GM12878 (cell line): ENCODE results near the gene MCM3. TPM values are rescaled to one million over a fixed set of nuclear protein-coding genes. Genes with fewer than 3 reads are reported as not detected.
A peak's percentile ranks its signal among the peaks of the same experiment; 100 is the strongest.

Experiments
- ATAC-seq: fragments of 200-7000 bp; cut with Tn5 transposase; 3 replicates; pipeline ENCODE4 v1.9.1; 2020; ENCODE audit warnings: mild to moderate bottlenecking, moderate library complexity
- BruUV-seq: library from RNA; stranded (reverse); fragments of 400-500 nt; replicated peaks from 2 replicates; lab custom pipeline; 2021; lab: Mats Ljungman, UMichigan
- CTCF ChIA-PET: fragments of 300-600 bp; sonication (Branson Sonifier 250); formaldehyde crosslinking; extraction: SDS; loops from one replicate; lab custom pipeline; 2021; ENCODE audit warnings: inconsistent platforms; lab: Yijun Ruan, JAX
- POLR2A ChIA-PET: fragments of 350-600 bp; formaldehyde crosslinking; extraction: SDS; loops from one replicate; lab custom pipeline; 2021; ENCODE audit warnings: inconsistent platforms; lab: Charles Lee
- RAD21 ChIA-PET: fragments of 300-600 bp; sonication (Branson Sonifier 250); formaldehyde crosslinking; loops from one replicate; lab custom pipeline; 2023; ENCODE audit warnings: antibody characterized with exemption; ENCODE audit not compliant: unreplicated experiment; lab: Charles Lee
- SMC1A ChIA-PET: fragments of 300-600 bp; sonication (Branson Sonifier 250); formaldehyde crosslinking; loops from one replicate; lab custom pipeline; 2023; ENCODE audit not compliant: unreplicated experiment, uncharacterized antibody; lab: Charles Lee
- DNase-seq: peaks from one replicate; pipeline ENCODE4 v3.0.0-alpha.2; 2011; ENCODE audit warnings: low read depth, low spot score
- FAIRE-seq: peaks from 3 replicates; lab custom pipeline; 2011; peaks lifted over from hg19 to GRCh38; lab: Jason Lieb, UNC
- H2AFZ ChIP-seq: 2 replicates; pipeline ENCODE4 v1.6.0; 2011; ENCODE audit warnings: low read depth, low read length, control low read depth; ENCODE audit not compliant: control insufficient read depth
- H3K27ac ChIP-seq: 2 replicates; pipeline ENCODE4 v1.5.1; 2011; ENCODE audit warnings: control low read depth; ENCODE audit not compliant: control insufficient read depth, insufficient read depth
- H3K27me3 ChIP-seq, 2 experiments: replicated peaks in 1 of 2; 2 replicates each; pipeline versions ENCODE4 v1.6.0 to v1.6.1; 2011; ENCODE audit warnings: low read length in 1 of 2; ENCODE audit not compliant: control insufficient read depth in 2 of 2, insufficient read depth in 2 of 2
- H3K36me3 ChIP-seq, 2 experiments: 2 replicates each; pipeline ENCODE4 v1.5.1; 2011; ENCODE audit warnings: low read length in 1 of 2; ENCODE audit not compliant: control insufficient read depth in 2 of 2, insufficient read depth in 2 of 2
- H3K4me1 ChIP-seq: 2 replicates; pipeline ENCODE4 v1.6.1; 2011; ENCODE audit warnings: mild to moderate bottlenecking, low read length, moderate library complexity, mixed read lengths; ENCODE audit not compliant: control insufficient read depth, insufficient read depth
- H3K4me2 ChIP-seq: 2 replicates; pipeline ENCODE4 v1.6.0; 2011; ENCODE audit warnings: control low read depth; ENCODE audit not compliant: control insufficient read depth, insufficient read depth
- H3K4me3 ChIP-seq: fragments of 200-600 bp; sonication (generic); 2 replicates; pipeline ENCODE4 v1.5.1; 2016
- H3K79me2 ChIP-seq: 2 replicates; pipeline ENCODE4 v1.6.0; 2011; ENCODE audit warnings: low read length; ENCODE audit not compliant: control insufficient read depth, insufficient read depth
- H3K9ac ChIP-seq: 2 replicates; pipeline ENCODE4 v1.8.0; 2011; ENCODE audit warnings: low read length, control low read depth, mixed read lengths; ENCODE audit not compliant: control insufficient read depth, insufficient read depth
- H3K9me3 ChIP-seq: replicated peaks from 3 replicates; pipeline ENCODE4 v1.5.1; 2011; ENCODE audit warnings: mild to moderate bottlenecking, low read length; ENCODE audit not compliant: control insufficient read depth, insufficient read depth
- H4K20me1 ChIP-seq: 2 replicates; pipeline ENCODE4 v1.6.0; 2011; ENCODE audit not compliant: control insufficient read depth, insufficient read depth
- BACH1 ChIP-seq: fragments of 450-650 bp; IDR thresholded peaks from 2 replicates; pipeline ENCODE4 v1.6.1; 2017; ENCODE audit warnings: mild to moderate bottlenecking, borderline replicate concordance
- CEBPB ChIP-seq, 2 experiments: fragments of 150-350 bp in 1 of 2; IDR thresholded peaks; 2 replicates each; pipeline ENCODE4 v1.6.1; 2012 to 2014; ENCODE audit warnings: low read depth in 2 of 2, low read length in 2 of 2, borderline replicate concordance in 1 of 2, inconsistent platforms in 1 of 2
- CHD2 ChIP-seq: IDR thresholded peaks from 2 replicates; pipeline ENCODE4 v1.6.1; 2011; ENCODE audit warnings: low read depth, low read length, improper control_type of control experiment, borderline replicate concordance
- CREB1 ChIP-seq: IDR thresholded peaks from 2 replicates; pipeline ENCODE4 v1.6.1; 2012; ENCODE audit warnings: low read depth, mild to moderate bottlenecking, inconsistent platforms
- CREM ChIP-seq: IDR thresholded peaks from 2 replicates; pipeline ENCODE4 v1.6.1; 2014; ENCODE audit warnings: antibody characterized with exemption, low read depth
- EP300 ChIP-seq, 2 experiments: fragments of 150-350 bp in 1 of 2; IDR thresholded peaks; 2 replicates each; pipeline ENCODE4 v1.6.1; 2011 to 2012; ENCODE audit warnings: low read depth in 2 of 2, low read length in 2 of 2, borderline replicate concordance in 1 of 2, improper control_type of control experiment in 1 of 2, inconsistent platforms in 1 of 2; ENCODE audit not compliant: control insufficient read depth in 1 of 2
- HDAC2 ChIP-seq: fragments of 200-600 bp; sonication (generic); IDR thresholded peaks from 2 replicates; pipeline ENCODE4 v1.6.1; 2017
- IKZF1 ChIP-seq: fragments of 450-650 bp; conservative IDR thresholded peaks from 2 replicates; pipeline ENCODE4 v1.6.1; 2017; ENCODE audit warnings: antibody characterized with exemption, mild to moderate bottlenecking
- IKZF2 ChIP-seq, 2 experiments: fragments of 450-650 bp; IDR thresholded peaks; 2 replicates each; pipeline ENCODE4 v1.6.1; 2017; ENCODE audit warnings: mild to moderate bottlenecking in 2 of 2, moderate library complexity in 2 of 2
- NR2C2 ChIP-seq: IDR thresholded peaks from 2 replicates; pipeline ENCODE4 v1.6.1; 2011; ENCODE audit warnings: borderline replicate concordance, low read depth; ENCODE audit not compliant: control insufficient read depth, insufficient read length
- RAD21 ChIP-seq: IDR thresholded peaks from 2 replicates; pipeline ENCODE4 v1.6.1; 2011; ENCODE audit warnings: mild to moderate bottlenecking, low read depth, low read length, moderate library complexity; ENCODE audit not compliant: insufficient read depth
- SMAD1 ChIP-seq: fragments of 450-650 bp; IDR thresholded peaks from 2 replicates; pipeline ENCODE4 v1.6.1; 2018; ENCODE audit warnings: mild to moderate bottlenecking, low read depth; ENCODE audit not compliant: partially characterized antibody
- TCF3 ChIP-seq: IDR thresholded peaks from 2 replicates; pipeline ENCODE4 v1.6.1; 2012; ENCODE audit warnings: low read depth, mild to moderate bottlenecking, low read length, borderline replicate concordance; ENCODE audit not compliant: insufficient read depth
- TCF7 ChIP-seq: IDR thresholded peaks from 2 replicates; pipeline ENCODE4 v1.6.1; 2014; ENCODE audit warnings: antibody characterized with exemption, borderline replicate concordance
- YBX1 ChIP-seq: fragments of 450-650 bp; IDR thresholded peaks from 2 replicates; pipeline ENCODE4 v1.6.1; 2016; ENCODE audit warnings: antibody characterized with exemption
- ZNF207 ChIP-seq: fragments of 450-650 bp; IDR thresholded peaks from 2 replicates; pipeline ENCODE4 v1.6.1; 2014; ENCODE audit warnings: antibody characterized with exemption, mild to moderate bottlenecking, borderline replicate concordance
- WGBS: methylation state at CpG from one replicate; pipeline ENCODE4 v1.1.6; 2016; ENCODE audit warnings: low lambda C conversion rate; ENCODE audit not compliant: insufficient replicate concordance, insufficient coverage; ENCODE audit errors: missing lambda C conversion rate; 5-methylcytosine and 5-hydroxymethylcytosine counted together
- in situ Hi-C: fragments of 300-500 bp; cut with MboI; formaldehyde crosslinking; loops from 9 replicates; pipeline ENCODE4 v1.14.3; 2018; ENCODE audit warnings: mixed read lengths
- intact Hi-C: fragments of 100-400 bp; cut with micrococcal nuclease; formaldehyde crosslinking; loops from one replicate; pipeline ENCODE4 v1.14.2; 2022; ENCODE audit not compliant: unreplicated experiment
- polyA plus RNA-seq, 11 experiments: library from polyadenylated mRNA; depleted of rRNA in 4 of 11; unstranded in 6 of 11; stranded (reverse) in 5 of 11; fragments of >200 nt; fragmentation: Nextera tagmentation in 4 of 11; fragmentation: Illumina TruSeq in 1 of 11; extraction: Ambion mirVana in 4 of 11; extraction: Trizol in 1 of 11; gene quantifications; 1 replicate in 1 of 11; 2 replicates in 10 of 11; pipeline versions ENCODE4 v1.2.1 to v1.2.3, GENCODE V29; 2011 to 2016; ENCODE audit warnings: inconsistent platforms in 2 of 11, missing spikeins in 2 of 11, low read depth in 1 of 11
- total RNA-seq, 4 experiments: library from RNA; depleted of rRNA in 3 of 4; stranded (reverse); fragments of >200 nt in 3 of 4; fragmentation: Illumina TruSeq in 1 of 4; extraction: Trizol in 1 of 4; gene quantifications; 2 replicates each; pipeline versions ENCODE4 v1.2.1 to v1.2.3, GENCODE V29; 2013 to 2021
- TF ChIP-seq, protein P1 (sequence below): IDR thresholded peaks from 2 replicates; pipeline ENCODE4 v1.6.1; 2012; ENCODE audit warnings: low read depth, low read length, improper control_type of control experiment
- TF ChIP-seq, protein P2 (sequence below): fragments of 450-650 bp; IDR thresholded peaks from 2 replicates; pipeline ENCODE4 v1.6.1; 2016; ENCODE audit warnings: mild to moderate bottlenecking, moderate library complexity, borderline replicate concordance

The MCM3 gene
- total and polyA plus RNA-seq, 10 of the 15 experiments (the other 5 are each of a cell fraction or from before 2014, with no cell fraction given) = 74.1 to 265 (median 214) TPM

DNA sequence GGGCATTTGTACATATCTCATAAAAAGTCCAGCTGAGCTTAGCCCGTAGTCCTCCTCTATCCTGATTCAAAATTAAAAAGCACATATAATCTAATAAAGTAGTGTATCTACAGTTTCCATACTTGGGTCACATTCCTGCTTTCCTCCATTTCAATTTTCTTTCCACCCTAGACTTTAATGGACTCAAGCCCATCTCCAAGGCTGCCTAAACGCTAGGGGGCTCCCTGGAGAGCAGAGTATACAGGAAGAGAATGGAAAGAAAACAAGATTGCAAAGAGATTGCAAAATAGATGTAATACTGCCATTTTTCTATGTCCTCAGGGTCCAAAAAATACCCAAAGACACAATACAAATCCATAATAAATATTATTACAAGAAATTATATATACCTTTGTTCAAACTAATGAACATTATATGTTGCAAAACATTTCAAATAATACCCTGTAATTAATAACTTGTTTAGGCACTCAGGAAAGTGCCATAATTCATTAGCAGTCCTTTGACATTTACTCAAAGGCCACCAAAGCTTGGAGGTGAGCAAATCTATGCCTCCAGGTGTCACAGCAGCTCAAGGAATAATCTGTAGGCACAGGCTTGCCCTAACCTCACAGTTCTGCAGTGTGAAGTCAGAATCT is 2.4 kb upstream of the MCM3 start:
- Histone ChIP-seq H3K27me3 (no peaks in the 10 kb centered on the region), H3K36me3 (peaks cover 4 to 9% of the 10 kb centered on the region in 2 experiments), H3K79me2 (peaks cover 27% of the 10 kb centered on the region), H3K4me2 (peak overlapping the region; percentile 21), H2AFZ (peak overlapping the region; percentile 92), H3K9ac (no peak overlapping the region), H3K4me3 (no peak overlapping the region), H3K4me1 (peaks cover 8% of the 10 kb centered on the region; the same call in 1 of the 2 replicates), H4K20me1 (no peaks in the 10 kb centered on the region), H3K27ac (no peak overlapping the region), H3K9me3 (no peaks in the 10 kb centered on the region)
- in situ Hi-C loops = loop anchor here (10.0 kb wide), 1 partner anchor 288 kb away; the partner anchor contains the start of gene TRAM2
- RAD21 ChIA-PET = interaction anchor here (0.6 to 9.0 kb wide), 18 partner anchors 10 to 378 kb away, joined by 3 to 224 read pairs (median 15); partner anchors contain the start of genes EFHC1 and PAQR8
- SMC1A ChIA-PET = interaction anchor here (0.7 to 12.1 kb wide), 32 partner anchors 7 to 381 kb away, joined by 3 to 358 read pairs (median 6); partner anchors contain the start of genes EFHC1 and PAQR8
- DNase-seq (no peak), ATAC-seq (peak; percentile 8; the same call in 2 of the 3 replicates), FAIRE-seq (peak; percentile 44)
- POLR2A ChIA-PET = interaction anchor here (1.1 to 5.5 kb wide), 13 partner anchors 10 to 376 kb away, joined by 4 to 79 read pairs (median 9); partner anchors contain the start of genes EFHC1 and PAQR8
- CTCF ChIA-PET = interaction anchor here (1.0 to 14.5 kb wide), 25 partner anchors 8 to 379 kb away, joined by 3 to 441 read pairs (median 18); partner anchors contain the start of genes EFHC1 and PAQR8
- WGBS = 0% methylated on average over 2 of the region's 2 CpGs
- BruUV-seq = no TSS peak
- intact Hi-C loops = loop anchor here (1.0 to 10.0 kb wide), 4 partner anchors 102 to 708 kb away; partner anchors contain the start of gene GSTA4
- TF ChIP-seq NR2C2 (no peak), CREM (peak; percentile 22; the same call in 1 of the 2 replicates), HDAC2 (no peak), CEBPB (IDR thresholded peaks at IDR 0.05; ENCODE audit: borderline replicate concordance in 1 of 2, low read depth in 2 of 2, low read length in 2 of 2) (0 out of 4 replicates have a peak, but pooled peaks of 1 of the 2 experiments have one; percentile 24), TCF7 (no peak), EP300 (IDR thresholded peaks at IDR 0.05; ENCODE audit: borderline replicate concordance in 1 of 2, control insufficient read depth in 1 of 2, low read depth in 2 of 2, low read length in 2 of 2) (no peak), YBX1 (no peak), SMAD1 (no peak), TCF3 (no peak), CHD2 (no peak), IKZF2 (IDR thresholded peaks at IDR 0.05) (peak; percentile 52 to 54; a peak in 3 of 4 replicates), ZNF207 (no peak), RAD21 (peak; percentile 93), BACH1 (no peak), CREB1 (peak; percentile 28; the same call in 1 of the 2 replicates), IKZF1 (0 out of 2 replicates have a peak, but pooled peaks have one; percentile 26)
- TF ChIP-seq, protein P1, sequence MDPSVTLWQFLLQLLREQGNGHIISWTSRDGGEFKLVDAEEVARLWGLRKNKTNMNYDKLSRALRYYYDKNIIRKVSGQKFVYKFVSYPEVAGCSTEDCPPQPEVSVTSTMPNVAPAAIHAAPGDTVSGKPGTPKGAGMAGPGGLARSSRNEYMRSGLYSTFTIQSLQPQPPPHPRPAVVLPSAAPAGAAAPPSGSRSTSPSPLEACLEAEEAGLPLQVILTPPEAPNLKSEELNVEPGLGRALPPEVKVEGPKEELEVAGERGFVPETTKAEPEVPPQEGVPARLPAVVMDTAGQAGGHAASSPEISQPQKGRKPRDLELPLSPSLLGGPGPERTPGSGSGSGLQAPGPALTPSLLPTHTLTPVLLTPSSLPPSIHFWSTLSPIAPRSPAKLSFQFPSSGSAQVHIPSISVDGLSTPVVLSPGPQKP = no peak
- TF ChIP-seq, protein P2, sequence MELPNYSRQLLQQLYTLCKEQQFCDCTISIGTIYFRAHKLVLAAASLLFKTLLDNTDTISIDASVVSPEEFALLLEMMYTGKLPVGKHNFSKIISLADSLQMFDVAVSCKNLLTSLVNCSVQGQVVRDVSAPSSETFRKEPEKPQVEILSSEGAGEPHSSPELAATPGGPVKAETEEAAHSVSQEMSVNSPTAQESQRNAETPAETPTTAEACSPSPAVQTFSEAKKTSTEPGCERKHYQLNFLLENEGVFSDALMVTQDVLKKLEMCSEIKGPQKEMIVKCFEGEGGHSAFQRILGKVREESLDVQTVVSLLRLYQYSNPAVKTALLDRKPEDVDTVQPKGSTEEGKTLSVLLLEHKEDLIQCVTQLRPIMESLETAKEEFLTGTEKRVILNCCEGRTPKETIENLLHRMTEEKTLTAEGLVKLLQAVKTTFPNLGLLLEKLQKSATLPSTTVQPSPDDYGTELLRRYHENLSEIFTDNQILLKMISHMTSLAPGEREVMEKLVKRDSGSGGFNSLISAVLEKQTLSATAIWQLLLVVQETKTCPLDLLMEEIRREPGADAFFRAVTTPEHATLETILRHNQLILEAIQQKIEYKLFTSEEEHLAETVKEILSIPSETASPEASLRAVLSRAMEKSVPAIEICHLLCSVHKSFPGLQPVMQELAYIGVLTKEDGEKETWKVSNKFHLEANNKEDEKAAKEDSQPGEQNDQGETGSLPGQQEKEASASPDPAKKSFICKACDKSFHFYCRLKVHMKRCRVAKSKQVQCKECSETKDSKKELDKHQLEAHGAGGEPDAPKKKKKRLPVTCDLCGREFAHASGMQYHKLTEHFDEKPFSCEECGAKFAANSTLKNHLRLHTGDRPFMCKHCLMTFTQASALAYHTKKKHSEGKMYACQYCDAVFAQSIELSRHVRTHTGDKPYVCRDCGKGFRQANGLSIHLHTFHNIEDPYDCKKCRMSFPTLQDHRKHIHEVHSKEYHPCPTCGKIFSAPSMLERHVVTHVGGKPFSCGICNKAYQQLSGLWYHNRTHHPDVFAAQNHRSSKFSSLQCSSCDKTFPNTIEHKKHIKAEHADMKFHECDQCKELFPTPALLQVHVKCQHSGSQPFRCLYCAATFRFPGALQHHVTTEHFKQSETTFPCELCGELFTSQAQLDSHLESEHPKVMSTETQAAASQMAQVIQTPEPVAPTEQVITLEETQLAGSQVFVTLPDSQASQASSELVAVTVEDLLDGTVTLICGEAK = no peak
